ENCODE results near the gene TSPAN7.

TSPAN7 gene

GRCh38 chrX:38694394-38694793, 133.1 kb downstream of the TSPAN7 start:
- H3K4ac ChIP-seq (ENCODE audit: low read depth, low read length): no peak overlapping the region
- H3K36me3 ChIP-seq (ENCODE audit: control insufficient read depth in 1 of 2, insufficient read depth in 2 of 2, low read length in 2 of 2): no peaks in the 10 kb centered on the region
- no peak overlapping the region for H3K9ac ChIP-seq (ENCODE audit: low read length)
- no peak overlapping the region for H2BK12ac ChIP-seq (ENCODE audit: low read length)
- no CpG with 5 or more reads among the region's 5 CpGs for WGBS (ENCODE audit: extremely low coverage, insufficient coverage, insufficient read length)
- H3K9me3 ChIP-seq (ENCODE audit: insufficient read depth, low read depth, low read length): no peaks in the 10 kb centered on the region
- no peak overlapping the region for H3K23ac ChIP-seq (ENCODE audit: low read length)
- no peaks in the 10 kb centered on the region for H3K4me1 ChIP-seq (ENCODE audit: control insufficient read depth in 1 of 2, insufficient read depth in 2 of 2, low read length in 2 of 2)
- no peak overlapping the region for H2BK120ac ChIP-seq (ENCODE audit: insufficient read depth, low read length, poor library complexity)
- no peak overlapping the region for H4K8ac ChIP-seq (ENCODE audit: low read depth, low read length)
- H3K79me1 ChIP-seq (ENCODE audit: low read length): no peaks in the 10 kb centered on the region
- no peak overlapping the region for H3K4me3 ChIP-seq (ENCODE audit: low read depth, low read length)
- H4K91ac ChIP-seq (ENCODE audit: low read depth, low read length): no peak overlapping the region
- no peak overlapping the region for H2AK5ac ChIP-seq (ENCODE audit: low read length)
- no peak for DNase-seq
- H3K14ac ChIP-seq (ENCODE audit: low read length): no peak overlapping the region
- H3K27me3 ChIP-seq (ENCODE audit: insufficient read depth, low read length): no peaks in the 10 kb centered on the region
- H2BK5ac ChIP-seq (ENCODE audit: low read depth, low read length, poor library complexity): no peak overlapping the region
- no peak overlapping the region for H4K12ac ChIP-seq (ENCODE audit: low read depth, low read length)
- H3K27ac ChIP-seq (ENCODE audit: low read depth, low read length): no peak overlapping the region
- H3K4me2 ChIP-seq (ENCODE audit: low read length): no peak overlapping the region
- H2AFZ ChIP-seq (ENCODE audit: insufficient read depth, low read length, poor library complexity): no peak overlapping the region
- H3K18ac ChIP-seq (ENCODE audit: low read length): no peak overlapping the region
- no peaks in the 10 kb centered on the region for H3K79me2 ChIP-seq (ENCODE audit: control insufficient read depth, insufficient read depth, low read length, poor library complexity)

GRCh38 chrX:38697461-38697860, 136.1 kb downstream of the TSPAN7 start:
- Histone ChIP-seq H3K36me3 (ENCODE audit: control insufficient read depth in 1 of 2, insufficient read depth in 2 of 2, low read length in 2 of 2) (no peaks in the 10 kb centered on the region), H3K4me1 (ENCODE audit: control insufficient read depth in 1 of 2, insufficient read depth in 2 of 2, low read length in 2 of 2) (no peaks in the 10 kb centered on the region), H3K4me2 (ENCODE audit: low read length) (no peak overlapping the region), H3K79me1 (ENCODE audit: low read length) (no peaks in the 10 kb centered on the region), H3K4me3 (ENCODE audit: low read depth, low read length) (no peak overlapping the region), H3K4ac (ENCODE audit: low read depth, low read length) (no peak overlapping the region), H3K9ac (ENCODE audit: low read length) (no peak overlapping the region), H2BK120ac (ENCODE audit: insufficient read depth, low read length, poor library complexity) (no peak overlapping the region), H2AFZ (ENCODE audit: insufficient read depth, low read length, poor library complexity) (no peak overlapping the region), H3K23ac (ENCODE audit: low read length) (no peak overlapping the region), H3K14ac (ENCODE audit: low read length) (no peak overlapping the region), H3K18ac (ENCODE audit: low read length) (no peak overlapping the region), H2BK12ac (ENCODE audit: low read length) (no peak overlapping the region), H4K12ac (ENCODE audit: low read depth, low read length) (no peak overlapping the region), H4K91ac (ENCODE audit: low read depth, low read length) (no peak overlapping the region), H2AK5ac (ENCODE audit: low read length) (no peak overlapping the region), H3K27ac (ENCODE audit: low read depth, low read length) (no peak overlapping the region), H4K8ac (ENCODE audit: low read depth, low read length) (no peak overlapping the region), H3K27me3 (ENCODE audit: insufficient read depth, low read length) (no peaks in the 10 kb centered on the region), H3K79me2 (ENCODE audit: control insufficient read depth, insufficient read depth, low read length, poor library complexity) (no peaks in the 10 kb centered on the region), H2BK5ac (ENCODE audit: low read depth, low read length, poor library complexity) (no peak overlapping the region), H3K9me3 (ENCODE audit: insufficient read depth, low read depth, low read length) (no peaks in the 10 kb centered on the region)
- DNase-seq: no peak
- WGBS (ENCODE audit: extremely low coverage, insufficient coverage, insufficient read length): no CpG with 5 or more reads among the region's 3 CpGs

GRCh38 chrX:38699121-38699520, 137.8 kb downstream of the TSPAN7 start:
- Histone ChIP-seq H4K91ac (ENCODE audit: low read depth, low read length) (no peak overlapping the region), H3K79me2 (ENCODE audit: control insufficient read depth, insufficient read depth, low read length, poor library complexity) (no peaks in the 10 kb centered on the region), H2AK5ac (ENCODE audit: low read length) (no peak overlapping the region), H3K79me1 (ENCODE audit: low read length) (no peaks in the 10 kb centered on the region), H3K23ac (ENCODE audit: low read length) (no peak overlapping the region), H2BK5ac (ENCODE audit: low read depth, low read length, poor library complexity) (no peak overlapping the region), H3K27me3 (ENCODE audit: insufficient read depth, low read length) (no peaks in the 10 kb centered on the region), H3K27ac (ENCODE audit: low read depth, low read length) (no peak overlapping the region), H2BK120ac (ENCODE audit: insufficient read depth, low read length, poor library complexity) (no peak overlapping the region), H3K18ac (ENCODE audit: low read length) (no peak overlapping the region), H3K4me3 (ENCODE audit: low read depth, low read length) (no peak overlapping the region), H4K8ac (ENCODE audit: low read depth, low read length) (no peak overlapping the region), H3K9ac (ENCODE audit: low read length) (no peak overlapping the region), H3K14ac (ENCODE audit: low read length) (no peak overlapping the region), H2AFZ (ENCODE audit: insufficient read depth, low read length, poor library complexity) (no peak overlapping the region), H3K4ac (ENCODE audit: low read depth, low read length) (no peak overlapping the region), H3K9me3 (ENCODE audit: insufficient read depth, low read depth, low read length) (no peaks in the 10 kb centered on the region), H4K12ac (ENCODE audit: low read depth, low read length) (no peak overlapping the region), H3K4me1 (ENCODE audit: control insufficient read depth in 1 of 2, insufficient read depth in 2 of 2, low read length in 2 of 2) (no peaks in the 10 kb centered on the region), H2BK12ac (ENCODE audit: low read length) (no peak overlapping the region), H3K36me3 (ENCODE audit: control insufficient read depth in 1 of 2, insufficient read depth in 2 of 2, low read length in 2 of 2) (no peaks in the 10 kb centered on the region), H3K4me2 (ENCODE audit: low read length) (no peak overlapping the region)
- no peak for DNase-seq
- no CpG with 5 or more reads among the region's 3 CpGs for WGBS (ENCODE audit: extremely low coverage, insufficient coverage, insufficient read length)

GRCh38 chrX:38699696-38700095, 138.4 kb downstream of the TSPAN7 start:
- no peak overlapping the region for H3K23ac ChIP-seq (ENCODE audit: low read length)
- no peak overlapping the region for H2BK12ac ChIP-seq (ENCODE audit: low read length)
- no peak overlapping the region for H3K4me2 ChIP-seq (ENCODE audit: low read length)
- DNase-seq: no peak
- H4K8ac ChIP-seq (ENCODE audit: low read depth, low read length): no peak overlapping the region
- H3K18ac ChIP-seq (ENCODE audit: low read length): no peak overlapping the region
- H4K91ac ChIP-seq (ENCODE audit: low read depth, low read length): no peak overlapping the region
- no peak overlapping the region for H2AFZ ChIP-seq (ENCODE audit: insufficient read depth, low read length, poor library complexity)
- no peak overlapping the region for H4K12ac ChIP-seq (ENCODE audit: low read depth, low read length)
- no peaks in the 10 kb centered on the region for H3K4me1 ChIP-seq (ENCODE audit: control insufficient read depth in 1 of 2, insufficient read depth in 2 of 2, low read length in 2 of 2)
- H3K4ac ChIP-seq (ENCODE audit: low read depth, low read length): no peak overlapping the region
- H3K36me3 ChIP-seq (ENCODE audit: control insufficient read depth in 1 of 2, insufficient read depth in 2 of 2, low read length in 2 of 2): no peaks in the 10 kb centered on the region
- no peak overlapping the region for H3K27ac ChIP-seq (ENCODE audit: low read depth, low read length)
- no peak overlapping the region for H3K14ac ChIP-seq (ENCODE audit: low read length)
- no peaks in the 10 kb centered on the region for H3K79me2 ChIP-seq (ENCODE audit: control insufficient read depth, insufficient read depth, low read length, poor library complexity)
- H3K9me3 ChIP-seq (ENCODE audit: insufficient read depth, low read depth, low read length): no peaks in the 10 kb centered on the region
- H3K27me3 ChIP-seq (ENCODE audit: insufficient read depth, low read length): no peaks in the 10 kb centered on the region
- H2BK120ac ChIP-seq (ENCODE audit: insufficient read depth, low read length, poor library complexity): no peak overlapping the region
- no CpG with 5 or more reads among the region's 1 CpG for WGBS (ENCODE audit: extremely low coverage, insufficient coverage, insufficient read length)
- H3K79me1 ChIP-seq (ENCODE audit: low read length): no peaks in the 10 kb centered on the region
- no peak overlapping the region for H2AK5ac ChIP-seq (ENCODE audit: low read length)
- H3K9ac ChIP-seq (ENCODE audit: low read length): no peak overlapping the region
- H3K4me3 ChIP-seq (ENCODE audit: low read depth, low read length): no peak overlapping the region
- no peak overlapping the region for H2BK5ac ChIP-seq (ENCODE audit: low read depth, low read length, poor library complexity)

Measured in trophoblast cell (in vitro differentiated cells and primary cell).